ENCODE measurements around the gene CCND1. TPM values are rescaled to one million over a fixed set of nuclear protein-coding genes. Genes with fewer than 3 reads are reported as not detected.

Gene CCND1
- total and polyA plus RNA-seq, 10 of the 15 experiments (the other 5 are each of a cell fraction or from before 2014, with no cell fraction given) = 0.09 to 6.6 (median 0.59) TPM; not detected in 2

DNA sequence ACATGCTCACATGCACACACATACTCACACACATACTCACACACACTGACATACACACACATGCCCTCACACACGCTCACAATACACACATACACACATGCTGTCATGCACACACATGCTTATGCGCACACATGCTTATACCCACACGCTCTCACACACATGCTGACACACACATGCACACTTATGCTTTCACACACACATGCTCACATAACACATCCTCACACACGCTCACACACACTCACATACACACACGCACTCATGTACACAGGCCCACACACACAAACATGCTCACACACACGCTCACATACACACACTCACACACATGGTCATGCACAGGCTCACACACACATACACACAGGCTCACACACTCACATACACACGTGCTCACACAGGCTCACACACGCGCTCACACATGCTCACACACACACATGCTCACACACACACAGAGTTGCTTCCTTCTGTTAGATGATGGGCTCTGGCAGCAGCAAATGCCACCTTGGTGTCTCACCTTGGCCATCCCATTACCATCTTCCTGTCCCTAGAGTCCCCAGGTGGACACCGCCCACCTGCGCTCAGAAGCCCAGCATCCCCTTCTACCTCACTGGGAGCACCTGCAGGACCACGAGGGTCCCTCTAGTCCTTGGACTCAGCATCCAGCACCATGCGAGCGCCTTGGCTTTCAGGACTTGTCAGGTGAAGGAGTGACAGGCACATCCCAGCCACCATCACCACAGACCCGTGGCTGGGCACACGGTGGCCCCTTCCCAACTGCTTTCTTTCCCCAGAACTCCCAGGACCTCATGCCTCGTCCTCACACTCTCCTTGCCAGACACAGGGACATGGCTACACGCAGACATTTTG lies 44.9 kb upstream of the CCND1 start:
- no peak overlapping the region for H3K9ac ChIP-seq (ENCODE audit: control insufficient read depth, insufficient read depth, low read length)
- H3K27me3 ChIP-seq (replicated peaks in 1 of 2; ENCODE audit: control insufficient read depth in 2 of 2, insufficient read depth in 2 of 2, low read length in 1 of 2) = no peaks in the 10 kb centered on the region; a peak in 1 of 4 replicates
- H3K9me3 ChIP-seq (replicated peaks; ENCODE audit: control insufficient read depth, insufficient read depth, low read length) = no peaks in the 10 kb centered on the region; the same call in 2 of the 3 replicates
- in situ Hi-C loops (cut with MboI) = no loop called here
- H3K4me1 ChIP-seq (ENCODE audit: control insufficient read depth, insufficient read depth, low read length) = no peaks in the 10 kb centered on the region
- 34% methylated on average over 17 of the region's 18 CpGs for WGBS (ENCODE audit: insufficient coverage, insufficient replicate concordance, low lambda C conversion rate, missing lambda C conversion rate)
- intact Hi-C loops (cut with micrococcal nuclease; ENCODE audit: unreplicated experiment) = no loop called here
- POLR2A ChIA-PET = no interaction called here
- TF ChIP-seq CBX5 (IDR thresholded peaks at IDR 0.05; ENCODE audit: low read depth) (no peak), EED (IDR thresholded peaks at IDR 0.05; ENCODE audit: low read depth) (no peak), NFIC (IDR thresholded peaks at IDR 0.05; ENCODE audit: low read depth, low read length) (0 out of 2 replicates have a peak, but pooled peaks have one; percentile 30), TCF3 (IDR thresholded peaks at IDR 0.05; ENCODE audit: borderline replicate concordance, insufficient read depth, low read depth, low read length) (0 out of 2 replicates have a peak, but pooled peaks have one; percentile 54), FOXK2 (IDR thresholded peaks at IDR 0.05) (no peak), PAX5 (IDR thresholded peaks at IDR 0.05; ENCODE audit: borderline replicate concordance, low read depth, low read length) (no peak), ETV6 (conservative IDR thresholded peaks at IDR 0.05 in 1 of 2, IDR thresholded peaks at IDR 0.05 in 1 of 2; ENCODE audit: borderline replicate concordance in 1 of 2, low read depth in 1 of 2) (no peak), HDAC2 (IDR thresholded peaks at IDR 0.05) (no peak)
- TF ChIP-seq, protein P1, sequence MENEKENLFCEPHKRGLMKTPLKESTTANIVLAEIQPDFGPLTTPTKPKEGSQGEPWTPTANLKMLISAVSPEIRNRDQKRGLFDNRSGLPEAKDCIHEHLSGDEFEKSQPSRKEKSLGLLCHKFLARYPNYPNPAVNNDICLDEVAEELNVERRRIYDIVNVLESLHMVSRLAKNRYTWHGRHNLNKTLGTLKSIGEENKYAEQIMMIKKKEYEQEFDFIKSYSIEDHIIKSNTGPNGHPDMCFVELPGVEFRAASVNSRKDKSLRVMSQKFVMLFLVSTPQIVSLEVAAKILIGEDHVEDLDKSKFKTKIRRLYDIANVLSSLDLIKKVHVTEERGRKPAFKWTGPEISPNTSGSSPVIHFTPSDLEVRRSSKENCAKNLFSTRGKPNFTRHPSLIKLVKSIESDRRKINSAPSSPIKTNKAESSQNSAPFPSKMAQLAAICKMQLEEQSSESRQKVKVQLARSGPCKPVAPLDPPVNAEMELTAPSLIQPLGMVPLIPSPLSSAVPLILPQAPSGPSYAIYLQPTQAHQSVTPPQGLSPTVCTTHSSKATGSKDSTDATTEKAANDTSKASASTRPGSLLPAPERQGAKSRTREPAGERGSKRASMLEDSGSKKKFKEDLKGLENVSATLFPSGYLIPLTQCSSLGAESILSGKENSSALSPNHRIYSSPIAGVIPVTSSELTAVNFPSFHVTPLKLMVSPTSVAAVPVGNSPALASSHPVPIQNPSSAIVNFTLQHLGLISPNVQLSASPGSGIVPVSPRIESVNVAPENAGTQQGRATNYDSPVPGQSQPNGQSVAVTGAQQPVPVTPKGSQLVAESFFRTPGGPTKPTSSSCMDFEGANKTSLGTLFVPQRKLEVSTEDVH (IDR thresholded peaks at IDR 0.05; ENCODE audit: low read depth, partially characterized antibody) = no peak
- TF ChIP-seq, protein P2, sequence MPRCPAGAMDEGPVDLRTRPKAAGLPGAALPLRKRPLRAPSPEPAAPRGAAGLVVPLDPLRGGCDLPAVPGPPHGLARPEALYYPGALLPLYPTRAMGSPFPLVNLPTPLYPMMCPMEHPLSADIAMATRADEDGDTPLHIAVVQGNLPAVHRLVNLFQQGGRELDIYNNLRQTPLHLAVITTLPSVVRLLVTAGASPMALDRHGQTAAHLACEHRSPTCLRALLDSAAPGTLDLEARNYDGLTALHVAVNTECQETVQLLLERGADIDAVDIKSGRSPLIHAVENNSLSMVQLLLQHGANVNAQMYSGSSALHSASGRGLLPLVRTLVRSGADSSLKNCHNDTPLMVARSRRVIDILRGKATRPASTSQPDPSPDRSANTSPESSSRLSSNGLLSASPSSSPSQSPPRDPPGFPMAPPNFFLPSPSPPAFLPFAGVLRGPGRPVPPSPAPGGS (IDR thresholded peaks at IDR 0.05; ENCODE audit: borderline replicate concordance, insufficient read depth, low read depth, low read length, poor library complexity, severe bottlenecking) = peak; percentile 78
- TF ChIP-seq, protein P3, sequence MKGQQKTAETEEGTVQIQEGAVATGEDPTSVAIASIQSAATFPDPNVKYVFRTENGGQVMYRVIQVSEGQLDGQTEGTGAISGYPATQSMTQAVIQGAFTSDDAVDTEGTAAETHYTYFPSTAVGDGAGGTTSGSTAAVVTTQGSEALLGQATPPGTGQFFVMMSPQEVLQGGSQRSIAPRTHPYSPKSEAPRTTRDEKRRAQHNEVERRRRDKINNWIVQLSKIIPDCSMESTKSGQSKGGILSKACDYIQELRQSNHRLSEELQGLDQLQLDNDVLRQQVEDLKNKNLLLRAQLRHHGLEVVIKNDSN (IDR thresholded peaks at IDR 0.05; ENCODE audit: borderline replicate concordance, extremely low read length, insufficient read depth, low read depth, low read length) = no peak
- ATAC-seq (no peak), DNase-seq (ENCODE audit: low read depth, low spot score) (no peak), FAIRE-seq (no peak)
- no TSS peak for BruUV-seq (replicated peaks)
- no peak overlapping the region for H3K27ac ChIP-seq (ENCODE audit: control insufficient read depth, insufficient read depth)
- RAD21 ChIA-PET (ENCODE audit: unreplicated experiment) = no interaction called here
- no peak overlapping the region for H2AFZ ChIP-seq (ENCODE audit: control insufficient read depth, low read depth, low read length)
- SMC1A ChIA-PET (ENCODE audit: uncharacterized antibody, unreplicated experiment) = no interaction called here
- no peaks in the 10 kb centered on the region for H3K79me2 ChIP-seq (ENCODE audit: control insufficient read depth, insufficient read depth, low read length)
- H3K36me3 ChIP-seq (ENCODE audit: control insufficient read depth in 2 of 2, insufficient read depth in 2 of 2, low read length in 1 of 2) = no peaks in the 10 kb centered on the region
- no peak overlapping the region for H3K4me3 ChIP-seq
- H4K20me1 ChIP-seq (ENCODE audit: control insufficient read depth, insufficient read depth) = no peaks in the 10 kb centered on the region
- CTCF ChIA-PET = no interaction called here
- H3K4me2 ChIP-seq (ENCODE audit: control insufficient read depth, insufficient read depth) = no peak overlapping the region
